NOMO-1 treated with dmso at 0.1 percent for 144 hours (cell line): Measurements from ENCODE around the gene SPAG16.

Source experiments
- DNase-seq: peaks from one replicate; lab custom pipeline; 2025; ENCODE audit not compliant: unreplicated experiment; lab: John Stamatoyannopoulos, UW

The SPAG16 gene

DNA sequence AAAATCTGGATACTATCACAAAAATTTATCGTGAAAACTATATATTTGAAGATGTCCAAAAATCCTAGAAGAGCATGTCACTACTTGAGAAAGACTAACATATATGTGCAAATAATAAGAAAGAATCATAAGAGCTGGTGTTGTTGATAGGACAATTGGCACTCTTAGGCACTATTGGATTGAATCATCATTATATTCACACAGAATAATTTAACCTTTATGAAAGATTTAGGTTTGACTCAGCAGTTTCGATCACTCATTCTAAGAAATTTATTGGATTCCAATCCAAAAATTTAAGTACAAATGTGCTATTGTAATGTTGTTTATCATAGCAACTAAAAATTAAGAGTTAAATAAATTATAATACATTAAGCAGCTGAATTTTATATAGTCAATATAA lies 503.6 kb downstream of the SPAG16 start:
- no peak for DNase-seq

DNA sequence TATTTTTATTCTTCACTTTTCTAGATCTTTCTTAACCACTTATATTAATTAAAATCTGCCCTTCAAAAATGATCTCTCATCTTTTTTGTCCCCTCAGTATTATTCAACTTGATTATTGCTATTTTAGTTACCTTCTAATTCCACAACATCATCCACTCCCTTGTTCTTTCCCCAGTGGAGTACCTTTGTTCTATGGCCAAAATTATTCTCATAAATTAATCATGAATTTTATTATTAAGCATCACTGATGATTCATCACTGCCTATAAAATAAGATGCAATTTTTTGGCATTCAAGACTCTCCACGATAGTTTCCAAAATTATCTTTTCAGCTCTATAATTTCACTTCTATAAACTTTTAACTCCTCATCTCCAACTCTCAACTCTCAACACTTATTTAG lies 505.7 kb downstream of the SPAG16 start:
- DNase-seq: no peak

DNA sequence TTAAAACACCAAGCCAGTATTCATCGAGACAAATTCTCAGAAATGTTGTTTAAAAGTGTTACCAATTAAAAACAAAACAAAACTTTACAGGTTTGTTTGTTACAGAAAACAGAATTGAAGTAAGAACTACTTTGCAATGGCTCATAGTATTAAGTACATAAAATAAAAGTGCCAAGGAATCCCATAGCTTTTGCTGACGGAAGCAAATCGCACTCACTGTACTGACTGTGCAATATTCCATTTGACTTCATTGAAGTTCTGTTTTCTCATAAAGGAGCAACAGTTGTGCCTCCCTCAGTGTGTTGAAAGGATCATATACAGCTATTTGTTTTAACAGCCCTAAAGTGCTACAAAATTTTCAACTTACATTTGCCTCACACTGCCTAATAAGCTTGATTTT lies 507.8 kb downstream of the SPAG16 start:
- no peak for DNase-seq

- no peak for DNase-seq
These were observed 522.0 kb downstream of the SPAG16 start for GRCh38 chr2:213806125-213806726.

GRCh38 chr2:213816583-213816982 lies 532.3 kb downstream of the SPAG16 start:
- no peak for DNase-seq

DNA sequence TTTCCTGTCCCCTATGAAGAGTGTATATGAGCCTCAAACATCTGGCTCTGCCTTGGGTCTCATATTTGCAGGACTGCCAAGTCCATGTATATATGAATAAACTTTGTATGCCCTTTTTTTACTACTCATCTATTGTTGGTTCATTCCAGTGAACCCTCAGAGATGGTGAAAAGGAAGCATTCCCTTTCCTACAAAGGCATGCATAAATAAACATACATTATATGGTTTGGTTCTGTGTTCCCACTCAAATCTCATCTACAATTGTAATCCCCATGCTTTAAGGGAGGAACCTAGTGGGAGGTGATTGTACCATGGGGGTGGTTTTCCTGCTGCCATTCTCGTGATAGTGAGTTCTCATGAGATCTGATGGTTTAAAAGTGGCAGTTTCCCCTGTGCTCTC lies 534.2 kb downstream of the SPAG16 start:
- DNase-seq: no peak

DNA sequence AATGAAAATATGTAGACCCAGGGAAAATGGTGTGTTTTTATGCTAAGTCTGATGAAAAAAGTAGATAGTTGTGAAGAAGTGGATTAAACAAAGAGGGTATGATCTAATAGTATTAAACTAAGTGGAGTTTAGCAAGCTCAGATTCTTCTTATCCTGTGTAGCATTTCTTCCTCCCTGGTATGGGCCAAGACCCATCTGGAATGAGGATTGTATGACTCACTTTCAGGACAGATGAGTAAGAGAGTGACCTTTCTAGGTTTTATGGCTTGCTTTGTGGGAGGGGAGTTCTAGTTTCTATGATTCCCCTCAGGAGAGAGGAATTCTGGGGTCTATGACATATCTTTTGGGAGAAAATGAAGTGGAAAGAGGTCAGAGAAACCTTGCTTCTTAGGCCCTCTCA lies 550.1 kb downstream of the SPAG16 start:
- DNase-seq: no peak

DNA sequence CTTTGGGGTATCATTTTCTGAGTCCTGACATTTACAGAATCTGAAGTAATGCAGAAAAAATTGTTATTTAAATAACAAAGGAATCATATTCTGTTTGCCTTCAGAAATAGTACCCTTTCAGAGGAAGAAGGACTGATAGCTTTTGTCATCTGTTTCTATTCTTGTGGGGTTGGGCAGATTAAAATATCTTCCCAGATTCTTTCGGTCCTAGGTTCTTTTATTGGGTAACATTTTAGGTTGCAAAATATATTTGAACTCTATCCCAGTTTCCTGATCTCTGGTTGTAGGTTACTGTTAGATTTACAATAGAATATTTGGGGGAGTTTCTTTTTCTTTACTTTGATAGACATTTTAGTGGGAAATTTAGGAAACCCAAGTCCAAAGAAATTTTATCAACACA lies 550.5 kb downstream of the SPAG16 start:
- no peak for DNase-seq

DNA sequence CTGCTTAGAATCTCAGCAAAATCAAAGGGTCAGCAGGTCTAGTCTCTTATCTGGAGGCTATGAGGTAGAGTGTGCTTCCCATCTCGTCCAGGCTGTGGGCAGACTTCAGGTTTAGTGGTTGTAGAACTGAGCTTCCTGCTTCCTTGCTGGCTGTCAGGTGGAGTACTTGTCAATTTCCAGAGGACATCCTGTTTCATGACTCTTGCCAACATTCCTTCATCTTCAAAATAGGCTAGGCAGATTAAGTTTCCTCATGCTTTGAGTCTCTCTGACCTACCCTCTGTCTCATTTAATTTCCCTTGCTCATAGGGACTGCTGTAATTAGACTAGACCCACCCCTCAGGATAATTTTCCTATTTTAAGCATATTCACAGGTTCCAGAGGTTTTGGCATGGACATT lies 562.6 kb downstream of the SPAG16 start:
- no peak for DNase-seq

DNA sequence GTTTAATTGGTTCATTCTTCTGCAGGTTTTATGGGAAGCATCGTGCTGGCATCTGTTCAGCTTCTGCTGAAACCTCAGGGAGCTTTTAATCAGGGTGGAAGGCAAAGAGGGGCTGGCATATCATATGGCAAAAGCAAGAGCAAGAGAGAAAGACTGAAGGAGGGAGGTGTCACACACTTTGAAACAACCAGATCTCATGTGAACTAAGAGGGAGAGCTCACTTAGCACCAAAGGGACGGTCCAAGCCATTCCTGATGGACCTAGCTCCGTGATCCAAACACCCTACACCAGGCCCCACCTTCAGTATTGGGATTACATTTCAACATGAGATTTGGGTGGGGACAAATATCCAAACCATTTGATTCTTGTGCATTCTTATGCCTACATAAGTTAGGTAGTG lies 563.1 kb downstream of the SPAG16 start:
- no peak for DNase-seq

DNA sequence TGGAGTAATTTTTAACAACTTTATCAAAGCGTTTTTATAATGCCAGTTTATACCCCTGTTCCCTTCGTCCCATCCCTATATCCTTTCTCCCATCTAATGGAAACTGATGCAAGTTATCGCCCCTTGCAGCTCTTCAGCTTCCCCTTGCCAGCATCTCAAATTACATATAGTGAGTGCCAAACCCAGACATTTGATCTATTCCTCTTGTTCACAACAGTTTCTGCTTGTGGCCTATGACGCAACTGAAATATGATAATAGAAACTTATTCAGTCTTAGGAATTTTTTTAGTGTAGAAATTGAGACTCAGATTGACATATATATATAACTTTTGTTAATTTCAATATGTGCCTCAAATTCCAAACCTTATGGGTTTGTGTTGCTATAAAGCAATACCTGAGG lies 564.4 kb downstream of the SPAG16 start:
- DNase-seq: no peak

GRCh38 chr2:213861638-213862037 lies 577.4 kb downstream of the SPAG16 start:
- DNase-seq: no peak

- DNase-seq: no peak
These were observed 578.3 kb downstream of the SPAG16 start for GRCh38 chr2:213862407-213863076.

- DNase-seq: no peak
These were observed 579.3 kb downstream of the SPAG16 start for GRCh38 chr2:213863541-213863940.

- DNase-seq: no peak
These were observed 584.3 kb downstream of the SPAG16 start for GRCh38 chr2:213868526-213868925.

DNA sequence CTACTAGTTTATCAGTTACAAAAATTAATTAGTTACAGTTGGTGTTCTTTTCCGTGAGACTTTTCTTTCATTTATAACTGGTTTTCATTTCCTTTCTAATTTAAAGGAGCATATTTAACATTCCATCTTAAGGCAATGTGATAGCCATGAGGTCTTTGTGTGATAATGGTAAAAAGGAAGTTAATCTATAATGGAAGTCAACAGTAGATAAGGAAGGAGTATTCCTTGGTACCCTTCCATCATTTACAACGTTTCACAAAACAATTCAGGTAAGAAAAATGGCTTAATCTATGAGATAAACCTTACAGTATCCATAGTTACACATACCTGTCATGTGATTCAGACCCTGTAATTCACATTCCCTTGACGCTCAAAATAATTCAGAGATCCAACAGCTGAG lies 601.2 kb downstream of the SPAG16 start:
- no peak for DNase-seq

GRCh38 chr2:213914510-213914909 lies 630.2 kb downstream of the SPAG16 start:
- no peak for DNase-seq

DNA sequence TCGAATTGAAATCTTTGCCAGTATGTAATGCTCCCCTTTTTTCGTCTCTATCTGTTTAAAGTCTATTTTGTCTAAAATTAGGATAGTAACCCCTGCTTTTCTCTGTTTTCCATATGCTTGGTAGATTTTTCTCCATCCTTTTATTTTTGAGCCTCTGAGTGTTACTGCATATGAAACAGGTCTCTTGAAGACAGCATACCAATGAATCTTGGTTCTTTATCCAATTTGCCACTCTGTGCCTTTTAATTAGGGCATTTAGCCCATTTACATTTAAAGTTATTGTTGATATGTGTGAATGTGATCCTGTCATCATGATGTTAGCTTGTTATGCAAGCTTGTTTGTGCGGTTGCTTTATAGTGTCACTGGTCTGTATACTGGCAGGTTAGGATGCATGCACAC lies 635.8 kb downstream of the SPAG16 start:
- DNase-seq: no peak

- no peak for DNase-seq
These were observed 639.3 kb downstream of the SPAG16 start for GRCh38 chr2:213923543-213923942.

- DNase-seq: no peak
These were observed 650.3 kb downstream of the SPAG16 start for GRCh38 chr2:213934560-213934959.

- no peak for DNase-seq
These were observed 673.8 kb downstream of the SPAG16 start for GRCh38 chr2:213958086-213958485.

- DNase-seq: no peak
These were observed 675.3 kb downstream of the SPAG16 start for GRCh38 chr2:213959589-213959988.

DNA sequence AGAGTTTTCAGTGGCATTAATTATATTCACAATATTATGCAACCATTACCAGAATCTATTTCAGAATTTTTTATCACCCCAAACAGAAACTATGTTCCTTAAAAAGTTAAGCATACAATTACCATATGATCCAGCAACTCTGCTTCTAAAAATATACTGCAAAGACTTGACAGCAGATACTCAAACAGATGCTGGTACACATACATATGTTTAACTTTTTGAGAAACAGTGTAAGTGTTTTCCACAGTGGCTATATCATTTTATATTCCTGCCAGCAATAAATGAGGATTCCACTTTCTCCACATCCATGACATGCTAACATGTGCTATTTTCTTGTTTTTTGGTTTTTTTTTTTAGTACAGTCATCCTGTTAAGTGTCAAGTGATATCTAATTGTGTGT lies 687.3 kb downstream of the SPAG16 start:
- DNase-seq: no peak
